Pancreas (tissue), 10 donors: ENCODE data around the gene NLRP6. TPM values are rescaled to one million over a fixed set of nuclear protein-coding genes. Genes with fewer than 3 reads are reported as not detected.
"Not testable (repeated sequence)": the region's sequence is repeated elsewhere in the genome, so short reads cannot be mapped to it uniquely, and the experiment has no call there.

Experiments
- ATAC-seq, 4 donors: fragments of 200-7000 bp; cut with Tn5 transposase; one replicate each; pipeline versions ENCODE4 v1.8.0 to v1.9.1; 2020; ENCODE audit warnings: mild to moderate bottlenecking in 4 of 4, moderate library complexity in 4 of 4
- DNase-seq, 6 donors: peaks; one replicate each; pipeline ENCODE4 v3.0.0-alpha.2; 2020
- FAIRE-seq: peaks from 2 replicates; lab custom pipeline; 2012; peaks lifted over from hg19 to GRCh38; lab: Jason Lieb, UNC
- H3K27ac ChIP-seq, 4 donors: fragments of 200-600 bp; sonication (generic); 1 replicate in 3 of 4; 2 replicates in 1 of 4; pipeline versions ENCODE4 v1.5.0 to v1.8.0; 2020
- H3K27me3 ChIP-seq, 4 donors: fragments of 200-600 bp; one replicate each; pipeline ENCODE4 v1.8.0; 2021
- H3K36me3 ChIP-seq, 3 donors: fragments of 200-600 bp; sonication (generic) in 1 of 3; one replicate each; pipeline versions ENCODE4 v1.5.0 to v1.8.0; 2020 to 2021
- H3K4me1 ChIP-seq, 3 donors: fragments of 200-600 bp; one replicate each; pipeline ENCODE4 v1.8.0; 2021
- H3K4me3 ChIP-seq, 4 donors: fragments of 200-600 bp; sonication (generic) in 2 of 4; one replicate each; pipeline versions ENCODE4 v1.5.0 to v1.8.0; 2020 to 2021
- H3K9me3 ChIP-seq, 4 donors: fragments of 200-600 bp; one replicate each; pipeline ENCODE4 v1.8.0; 2021
- WGBS, 2 donors: extraction: QIAGEN DNeasy Blood & Tissue Kit; methylation state at CpG; one replicate each; pipeline ENCODE4 v1.1.7; 2013; 5-methylcytosine and 5-hydroxymethylcytosine counted together
- intact Hi-C, 3 donors: fragments of 100-400 bp; cut with DNase I; formaldehyde crosslinking; loops; one replicate each; pipeline versions ENCODE4 v1.11.1 to v1.14.2; 2022
- polyA plus RNA-seq, 2 donors: library from polyadenylated mRNA; stranded (reverse); fragments of 200-250 nt; gene quantifications; one replicate each; pipeline ENCODE4 v1.2.3, GENCODE V29; 2013
- total RNA-seq, 6 donors: library from RNA; stranded (reverse); fragmentation: NEBNext Ultra II Directional in 4 of 6; extraction: Animal tissue kit (Norgen Biotek cat#: 25700) in 4 of 6; gene quantifications; one replicate each; pipeline versions ENCODE4 v1.2.1 to v1.2.4, GENCODE V29; 2021 to 2023
- TF ChIP-seq, protein P1 (sequence below), 4 donors: fragments of 200-600 bp; sonication (generic) in 3 of 4; IDR thresholded peaks; one replicate each; pipeline versions ENCODE4 v1.5.0 to v1.8.0; 2021; ENCODE audit warnings: antibody characterized with exemption in 4 of 4
- donor health status: healthy with polysubstance abuse.
- donor health status: DM: no; HTN: no; CAD: no; lungs with moderate emphysema.
- donor health status: DM: no; HTN: no; CAD: no.
- donor health status: control.
- donor health status: control.
- donor health status: Bipolar disorder and iron deficiency.
- donor health status: DM: yes; HTN: yes; CAD: no.
- donor health status: DM: no; HTN: no; CAD: no.
- donor health status: DM: no; HTN: no; CAD: no.
- donor health status: DM: yes; HTN: yes; CAD: no.

The NLRP6 gene
- total and polyA plus RNA-seq, 8 donors = 0.05 to 0.23 (median 0.19) TPM; not detected in 2

DNA sequence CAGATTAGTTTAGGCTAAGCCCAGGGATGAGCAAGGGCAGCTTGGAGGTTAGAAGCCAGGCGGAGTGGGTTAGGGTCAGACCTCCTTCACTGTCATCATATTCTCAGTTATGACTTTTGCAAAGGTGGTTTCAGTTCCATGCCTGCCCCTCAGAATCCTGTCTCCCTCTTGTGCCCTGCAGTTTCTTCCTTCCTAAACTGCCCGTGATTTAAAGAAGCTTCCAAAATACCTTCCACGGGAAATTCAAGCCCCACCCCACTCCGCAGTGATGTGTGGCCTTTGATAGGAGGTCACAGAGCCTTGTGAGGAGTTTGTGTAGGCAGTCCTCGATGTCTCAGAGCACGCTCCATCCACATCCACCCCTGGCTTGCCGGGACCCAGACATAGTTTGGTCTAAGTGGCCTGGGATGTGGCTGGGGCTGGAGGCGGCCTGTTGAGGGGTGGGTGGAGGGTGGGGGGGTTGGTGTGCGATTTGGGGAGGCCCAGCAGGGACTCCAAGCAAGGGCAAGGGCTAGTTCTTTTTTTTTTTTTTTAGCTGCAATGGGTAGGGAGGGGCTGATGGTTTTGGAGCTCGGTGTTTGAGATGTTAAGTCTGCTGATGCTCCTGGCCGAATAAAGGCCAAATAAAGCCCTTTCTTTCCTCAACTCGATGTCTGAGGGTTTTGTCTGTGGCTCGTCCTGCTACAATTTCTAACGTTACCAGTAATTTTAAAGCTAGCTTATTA is 34.0 kb downstream of the NLRP6 start:
- intact Hi-C loops = no loop called here
- FAIRE-seq (no peak), DNase-seq (peak in 3 of 6 donors; percentile 14 to 46 (median 21)), ATAC-seq (no peak)
- H3K27ac ChIP-seq = no peak overlapping the region
- no peaks in the 10 kb centered on the region for H3K9me3 ChIP-seq
- TF ChIP-seq, protein P1, sequence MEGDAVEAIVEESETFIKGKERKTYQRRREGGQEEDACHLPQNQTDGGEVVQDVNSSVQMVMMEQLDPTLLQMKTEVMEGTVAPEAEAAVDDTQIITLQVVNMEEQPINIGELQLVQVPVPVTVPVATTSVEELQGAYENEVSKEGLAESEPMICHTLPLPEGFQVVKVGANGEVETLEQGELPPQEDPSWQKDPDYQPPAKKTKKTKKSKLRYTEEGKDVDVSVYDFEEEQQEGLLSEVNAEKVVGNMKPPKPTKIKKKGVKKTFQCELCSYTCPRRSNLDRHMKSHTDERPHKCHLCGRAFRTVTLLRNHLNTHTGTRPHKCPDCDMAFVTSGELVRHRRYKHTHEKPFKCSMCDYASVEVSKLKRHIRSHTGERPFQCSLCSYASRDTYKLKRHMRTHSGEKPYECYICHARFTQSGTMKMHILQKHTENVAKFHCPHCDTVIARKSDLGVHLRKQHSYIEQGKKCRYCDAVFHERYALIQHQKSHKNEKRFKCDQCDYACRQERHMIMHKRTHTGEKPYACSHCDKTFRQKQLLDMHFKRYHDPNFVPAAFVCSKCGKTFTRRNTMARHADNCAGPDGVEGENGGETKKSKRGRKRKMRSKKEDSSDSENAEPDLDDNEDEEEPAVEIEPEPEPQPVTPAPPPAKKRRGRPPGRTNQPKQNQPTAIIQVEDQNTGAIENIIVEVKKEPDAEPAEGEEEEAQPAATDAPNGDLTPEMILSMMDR (IDR thresholded peaks at IDR 0.05) = no peak
- no peaks in the 10 kb centered on the region for H3K27me3 ChIP-seq
- 58 to 59% methylated on average over 14 of the region's 14 CpGs for WGBS, 2 donors
- peak overlapping the region in 1 of 4 donors; percentile 2 for H3K4me3 ChIP-seq
- H3K36me3 ChIP-seq = no peaks in the 10 kb centered on the region
- H3K4me1 ChIP-seq = peaks cover 0 to 5% (median 3%) of the 10 kb centered on the region in 3 donors

DNA sequence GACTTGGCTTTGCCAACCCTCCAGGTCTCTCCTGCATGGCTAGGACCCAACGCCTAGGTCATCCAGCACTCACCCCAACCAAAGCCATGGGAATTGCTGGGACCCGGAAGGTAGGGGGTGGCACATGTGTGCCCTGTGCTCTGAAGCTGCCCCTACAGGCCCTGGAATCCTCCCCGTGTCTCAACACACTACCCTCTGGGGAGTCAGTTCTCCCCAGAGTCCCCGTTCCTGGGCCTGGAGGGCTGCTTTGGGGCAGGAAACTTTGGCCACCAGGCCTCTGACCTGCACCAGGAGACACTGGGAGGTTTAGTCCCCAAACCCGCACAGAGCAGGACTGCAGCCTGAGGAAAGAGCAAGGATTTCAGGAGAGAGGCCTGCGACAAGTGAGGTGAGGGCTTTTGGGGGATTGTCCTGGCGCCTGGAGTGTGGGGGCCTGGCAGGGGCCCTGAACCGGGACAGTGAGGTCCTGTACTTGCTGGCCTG is 35.1 kb downstream of the NLRP6 start:
- no peak for FAIRE-seq
- intact Hi-C loops = no loop called here
- Histone ChIP-seq H3K27ac (peak overlapping the region in 2 of 4 donors; percentile 31 to 47), H3K36me3 (no peaks in the 10 kb centered on the region), H3K9me3 (no peaks in the 10 kb centered on the region), H3K4me1 (peaks cover 0 to 5% (median 3%) of the 10 kb centered on the region in 3 donors), H3K27me3 (no peaks in the 10 kb centered on the region), H3K4me3 (peak overlapping the region in 2 of 4 donors; percentile 4 to 26)
- TF ChIP-seq, protein P1 (IDR thresholded peaks at IDR 0.05) = no peak
- no peak for ATAC-seq
- DNase-seq = peak in 2 of 6 donors; percentile 15 to 39
- 70 to 86% methylated on average over 8 of the region's 8 CpGs for WGBS, 2 donors

DNA sequence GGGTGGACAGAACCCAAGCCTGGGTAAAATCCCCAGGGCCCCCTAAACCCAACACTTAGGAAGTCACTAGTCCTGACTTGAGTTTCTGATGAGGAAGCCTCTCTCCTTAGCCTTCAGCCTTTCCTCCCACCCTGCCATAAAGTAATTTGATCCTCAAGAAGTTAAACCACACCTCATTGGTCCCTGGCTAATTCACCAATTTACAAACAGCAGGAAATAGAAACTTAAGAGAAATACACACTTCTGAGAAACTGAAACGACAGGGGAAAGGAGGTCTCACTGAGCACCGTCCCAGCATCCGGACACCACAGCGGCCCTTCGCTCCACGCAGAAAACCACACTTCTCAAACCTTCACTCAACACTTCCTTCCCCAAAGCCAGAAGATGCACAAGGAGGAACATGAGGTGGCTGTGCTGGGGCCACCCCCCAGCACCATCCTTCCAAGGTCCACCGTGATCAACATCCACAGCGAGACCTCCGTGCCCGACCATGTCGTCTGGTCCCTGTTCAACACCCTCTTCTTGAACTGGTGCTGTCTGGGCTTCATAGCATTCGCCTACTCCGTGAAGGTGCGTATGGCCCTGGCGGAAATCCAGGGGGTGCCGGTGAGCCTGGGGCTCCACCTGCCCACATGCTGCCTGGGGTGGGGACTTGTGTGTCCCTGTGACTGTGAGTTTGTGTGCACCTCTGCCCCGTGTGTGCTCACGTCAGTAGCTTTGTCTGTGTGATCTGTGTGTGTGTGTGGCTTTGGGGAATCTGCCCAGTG is 35.8 kb downstream of the NLRP6 start, which contains the start of gene IFITM1:
IFITM1 (plus strand) TSS at position 254 of the 767 bp plus-strand sequence; CDS start at position 385, 131 bp downstream.
- Histone ChIP-seq H3K36me3 (no peaks in the 10 kb centered on the region), H3K4me3 (peak within 1 kb of the TSS in 2 of 4 donors; percentile 26 to 41), H3K27ac (peak within 1 kb of the TSS in 2 of 4 donors; percentile 31 to 47), H3K4me1 (peaks cover 0 to 5% (median 3%) of the 10 kb centered on the region in 3 donors), H3K9me3 (no peaks in the 10 kb centered on the region), H3K27me3 (no peaks in the 10 kb centered on the region)
- peak in 2 of 6 donors; percentile 21 to 52 for DNase-seq
- 63 to 68% methylated on average over 18 of the region's 18 CpGs for WGBS, 2 donors
- no peak for FAIRE-seq
- TF ChIP-seq, protein P1 (IDR thresholded peaks at IDR 0.05) = no peak
- intact Hi-C loops = no loop called here
- no peak for ATAC-seq

DNA sequence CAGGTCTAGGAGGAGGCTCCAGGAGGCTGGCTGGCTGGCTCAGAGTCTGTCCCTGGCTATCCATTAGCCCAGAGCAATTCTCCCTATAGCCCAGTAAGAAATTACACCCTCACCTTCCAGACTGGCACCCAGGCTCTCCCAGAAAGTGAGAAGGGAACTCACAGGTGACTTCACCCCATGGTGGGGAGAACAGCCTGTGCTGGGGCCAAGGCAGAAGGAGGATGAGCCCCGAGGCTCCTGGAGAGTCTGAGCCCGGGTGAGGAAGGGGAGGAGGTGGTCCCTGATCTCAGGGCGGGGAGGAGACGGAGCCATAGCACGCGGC is 36.3 kb downstream of the NLRP6 start:
- ATAC-seq, intact Hi-C loops, H3K9me3 ChIP-seq, H3K36me3 ChIP-seq, H3K27me3 ChIP-seq, FAIRE-seq, H3K4me1 ChIP-seq: not testable (repeated sequence)
- DNase-seq = peak in 1 of 6 donors; percentile 11
- Histone ChIP-seq H3K4me3 (peak overlapping the region in 2 of 4 donors; percentile 26 to 41), H3K27ac (peak overlapping the region in 2 of 4 donors; percentile 31 to 47)
- WGBS, 2 donors = 61 to 69% methylated on average over 6 of the region's 6 CpGs

DNA sequence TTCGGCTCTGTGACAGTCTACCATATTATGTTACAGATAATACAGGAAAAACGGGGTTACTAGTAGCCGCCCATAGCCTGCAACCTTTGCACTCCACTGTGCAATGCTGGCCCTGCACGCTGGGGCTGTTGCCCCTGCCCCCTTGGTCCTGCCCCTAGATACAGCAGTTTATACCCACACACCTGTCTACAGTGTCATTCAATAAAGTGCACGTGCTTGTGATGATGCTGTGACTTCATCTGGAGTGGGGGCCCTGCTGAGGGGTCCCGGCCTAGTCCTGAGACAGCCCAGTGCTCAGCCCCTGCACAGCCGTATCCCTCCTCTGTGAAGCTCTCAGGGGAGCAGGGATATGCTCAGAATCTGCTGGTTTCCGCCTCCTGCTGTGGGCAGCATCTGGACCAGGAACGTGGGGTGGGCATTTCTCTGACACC is 36.9 kb downstream of the NLRP6 start:
- WGBS, 2 donors = 80 to 81% methylated on average over 9 of the region's 9 CpGs
- peak overlapping the region in 3 of 4 donors; percentile 14 to 41 (median 18) for H3K4me3 ChIP-seq
- peaks cover 0 to 3% (median 0%) of the 10 kb centered on the region in 3 donors for H3K4me1 ChIP-seq
- no peaks in the 10 kb centered on the region for H3K36me3 ChIP-seq
- no peak for ATAC-seq
- DNase-seq = peak in 2 of 6 donors; percentile 18 to 24
- TF ChIP-seq, protein P1 (IDR thresholded peaks at IDR 0.05) = no peak
- H3K9me3 ChIP-seq = no peaks in the 10 kb centered on the region
- intact Hi-C loops = no loop called here
- H3K27ac ChIP-seq = no peak overlapping the region
- no peaks in the 10 kb centered on the region for H3K27me3 ChIP-seq
- no peak for FAIRE-seq
